ENCODE measurements around the gene SLC13A3.

SLC13A3 gene, protein sequence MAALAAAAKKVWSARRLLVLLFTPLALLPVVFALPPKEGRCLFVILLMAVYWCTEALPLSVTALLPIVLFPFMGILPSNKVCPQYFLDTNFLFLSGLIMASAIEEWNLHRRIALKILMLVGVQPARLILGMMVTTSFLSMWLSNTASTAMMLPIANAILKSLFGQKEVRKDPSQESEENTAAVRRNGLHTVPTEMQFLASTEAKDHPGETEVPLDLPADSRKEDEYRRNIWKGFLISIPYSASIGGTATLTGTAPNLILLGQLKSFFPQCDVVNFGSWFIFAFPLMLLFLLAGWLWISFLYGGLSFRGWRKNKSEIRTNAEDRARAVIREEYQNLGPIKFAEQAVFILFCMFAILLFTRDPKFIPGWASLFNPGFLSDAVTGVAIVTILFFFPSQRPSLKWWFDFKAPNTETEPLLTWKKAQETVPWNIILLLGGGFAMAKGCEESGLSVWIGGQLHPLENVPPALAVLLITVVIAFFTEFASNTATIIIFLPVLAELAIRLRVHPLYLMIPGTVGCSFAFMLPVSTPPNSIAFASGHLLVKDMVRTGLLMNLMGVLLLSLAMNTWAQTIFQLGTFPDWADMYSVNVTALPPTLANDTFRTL

GRCh38 chr20:46651091-46651962 is at the start of gene SLC13A3:
Gene SLC13A3 (minus strand): TSS chr20:46651459. CDS start chr20:46651421, 38 bp downstream.
- no peak for DNase-seq

DNA sequence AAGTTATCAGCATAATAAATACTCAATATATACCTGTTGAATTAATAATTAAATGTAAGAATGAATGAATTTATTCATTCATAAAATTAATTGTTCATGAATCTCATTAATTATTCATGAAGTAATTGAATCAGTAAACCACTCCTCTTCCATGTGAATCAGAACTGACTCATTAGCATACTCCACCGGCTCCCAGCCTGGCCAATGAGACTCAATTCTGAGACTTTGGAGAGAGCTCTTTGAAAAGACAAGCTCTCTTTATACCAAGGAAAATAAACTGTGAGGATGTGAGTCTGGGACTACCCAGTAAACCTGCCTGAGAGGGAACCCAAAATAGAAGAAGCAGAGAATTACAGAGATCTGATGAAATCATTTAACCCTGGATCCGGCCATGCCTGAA is 49.8 kb upstream of the SLC13A3 start:
- no peak for DNase-seq

- DNase-seq, result no peak
Measured at GRCh38 chr20:46700481-46700880, 49.2 kb upstream of the SLC13A3 start.

DNA sequence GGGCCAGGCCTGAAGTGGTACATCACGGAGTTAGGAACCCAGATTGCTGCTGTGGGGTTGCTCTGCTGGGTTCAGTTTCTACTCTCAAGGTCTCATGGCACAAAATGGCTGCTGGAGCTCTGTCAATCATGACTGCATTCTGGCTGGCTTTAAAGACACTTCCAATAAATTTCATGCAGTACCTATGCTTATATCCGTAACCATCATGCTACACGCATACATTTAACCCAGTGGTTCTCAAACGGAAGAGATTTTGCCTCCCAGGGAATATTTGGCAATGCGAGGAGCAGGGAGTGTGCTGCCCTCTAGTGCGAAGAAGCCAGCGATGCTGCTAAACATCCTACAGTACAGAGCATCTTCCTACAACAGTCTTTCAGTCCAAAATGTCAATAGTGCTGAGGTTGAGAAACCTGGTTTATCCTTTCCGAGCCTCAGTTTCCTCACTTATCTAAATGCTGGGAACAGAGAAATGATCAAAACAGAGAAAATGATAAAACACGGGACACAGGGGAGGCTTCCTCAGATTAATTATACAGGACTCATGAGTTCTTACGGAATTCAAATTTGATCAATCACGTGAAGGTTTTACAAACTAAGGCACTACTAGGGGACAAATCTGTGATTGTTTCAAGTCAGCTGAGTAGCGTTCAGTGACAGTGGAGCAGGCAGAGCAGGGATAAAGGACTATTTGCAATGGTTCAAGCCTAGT is 48.5 kb upstream of the SLC13A3 start:
- DNase-seq, result peak; percentile 33

- DNase-seq, result no peak
Measured at GRCh38 chr20:46698788-46699187, 47.5 kb upstream of the SLC13A3 start.

- no peak for DNase-seq
Measured at GRCh38 chr20:46696791-46697279, 45.6 kb upstream of the SLC13A3 start.

GRCh38 chr20:46695892-46696291 is 44.6 kb upstream of the SLC13A3 start:
- DNase-seq, result no peak

- DNase-seq, result peak; percentile 20
Measured at GRCh38 chr20:46694484-46694883, 43.2 kb upstream of the SLC13A3 start.

- DNase-seq, result no peak
Measured at GRCh38 chr20:46691196-46691595, 39.9 kb upstream of the SLC13A3 start.

DNA sequence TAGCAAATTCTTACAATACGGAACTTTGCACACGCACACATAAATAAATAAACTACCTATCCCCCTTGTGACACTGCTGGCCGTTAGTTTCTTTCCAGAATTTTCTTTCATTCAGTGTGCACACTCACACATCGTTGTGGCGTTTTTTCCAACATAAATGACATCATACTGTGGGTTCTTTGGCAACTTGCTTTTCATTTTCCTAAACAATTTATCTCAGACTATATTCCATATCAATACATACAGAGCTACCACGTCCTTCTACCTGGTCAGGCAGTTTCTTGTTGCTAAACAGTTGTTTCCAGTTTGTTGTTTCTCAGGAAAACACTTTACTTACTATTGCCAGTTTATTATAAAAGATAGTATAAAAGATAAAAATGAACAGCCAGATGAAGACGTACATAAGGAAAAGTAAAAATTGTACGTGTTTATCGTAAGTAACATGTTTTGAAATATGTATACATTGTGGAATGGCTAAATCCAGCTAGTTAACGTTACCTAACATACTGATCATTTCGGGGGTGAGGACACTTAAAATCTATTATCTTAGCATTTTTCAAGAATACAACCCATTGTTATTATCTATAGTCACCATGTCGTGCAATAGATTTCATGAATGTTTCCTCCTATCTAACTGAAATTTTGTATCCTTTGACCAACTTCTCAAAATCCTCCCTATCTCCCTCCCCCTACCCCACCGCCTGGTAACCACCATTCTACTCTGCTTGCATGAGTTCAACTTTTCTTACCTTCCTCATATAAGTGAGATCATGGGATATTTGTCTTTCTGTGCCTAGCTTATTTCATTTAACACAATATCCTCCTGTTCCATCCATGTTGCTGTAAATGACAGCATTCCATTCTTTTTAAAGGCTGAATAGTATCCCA is 39.2 kb upstream of the SLC13A3 start:
- no peak for DNase-seq

GRCh38 chr20:46689754-46690085 is 38.5 kb upstream of the SLC13A3 start:
- no peak for DNase-seq

GRCh38 chr20:46689082-46689753 is 38.0 kb upstream of the SLC13A3 start, which contains the start of gene TP53RK:
Gene TP53RK (minus strand): TSS chr20:46689444. CDS start chr20:46689414, 30 bp downstream.
- peak; percentile 99 for DNase-seq

DNA sequence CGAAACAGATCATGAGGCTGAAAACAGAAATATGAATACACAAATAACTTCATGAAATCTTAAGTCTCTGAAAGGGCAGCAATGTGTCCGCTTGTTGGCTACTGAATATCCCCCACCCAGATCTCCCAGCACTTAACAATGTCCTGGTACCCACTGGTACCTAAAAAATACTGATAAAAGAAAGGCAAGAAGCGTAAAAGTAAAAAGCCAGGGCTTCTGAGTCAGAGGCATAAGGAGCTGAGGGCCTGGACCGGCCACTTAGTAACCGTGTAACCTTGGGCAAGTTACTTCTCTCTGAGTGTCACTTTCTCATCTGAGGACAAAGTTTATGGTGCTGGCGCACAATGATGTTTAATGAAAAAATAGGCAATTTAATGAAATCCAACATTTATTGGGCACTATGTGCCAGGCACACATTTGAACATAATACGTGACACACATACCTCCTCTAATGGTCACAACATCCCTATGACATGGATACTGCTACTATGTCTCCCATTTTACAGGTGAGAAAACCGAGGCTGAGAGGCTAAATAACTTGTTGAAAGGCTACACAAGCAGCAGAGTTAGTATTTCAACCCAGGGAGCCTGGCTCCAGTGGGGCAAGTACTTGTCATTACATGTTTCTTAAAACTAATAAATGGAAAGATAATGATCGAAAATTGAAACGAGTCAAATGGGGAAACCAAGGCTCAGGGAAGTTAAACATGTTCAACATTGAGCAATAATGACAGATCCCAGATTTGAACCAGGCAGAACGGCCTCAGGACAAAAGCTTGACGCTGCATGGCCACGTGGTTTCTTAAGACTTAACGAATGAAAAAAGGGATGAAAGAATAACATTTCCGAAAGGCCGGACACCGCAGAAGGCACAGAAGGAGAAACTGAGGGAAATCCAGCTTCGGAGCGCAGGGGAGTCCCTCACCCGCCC is 37.2 kb upstream of the SLC13A3 start:
- no peak for DNase-seq

- no peak for DNase-seq
Measured at GRCh38 chr20:46683939-46684750, 32.9 kb upstream of the SLC13A3 start.

DNA sequence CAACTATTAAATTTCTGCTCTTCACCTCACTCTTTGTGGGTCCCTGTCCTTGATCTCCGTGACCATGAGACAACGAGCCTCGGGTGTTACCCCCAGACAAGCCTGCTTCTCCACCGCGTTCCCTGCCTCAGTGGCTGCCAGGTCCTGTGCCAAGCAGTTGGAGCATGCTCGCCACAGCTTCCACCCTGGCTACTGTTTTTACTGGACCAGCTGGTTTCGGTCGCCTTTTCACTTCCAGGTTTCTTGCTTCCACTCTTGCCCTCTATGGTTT is 32.3 kb upstream of the SLC13A3 start:
- no peak for DNase-seq

GRCh38 chr20:46683011-46683667 is 31.9 kb upstream of the SLC13A3 start:
- DNase-seq, result no peak

DNA sequence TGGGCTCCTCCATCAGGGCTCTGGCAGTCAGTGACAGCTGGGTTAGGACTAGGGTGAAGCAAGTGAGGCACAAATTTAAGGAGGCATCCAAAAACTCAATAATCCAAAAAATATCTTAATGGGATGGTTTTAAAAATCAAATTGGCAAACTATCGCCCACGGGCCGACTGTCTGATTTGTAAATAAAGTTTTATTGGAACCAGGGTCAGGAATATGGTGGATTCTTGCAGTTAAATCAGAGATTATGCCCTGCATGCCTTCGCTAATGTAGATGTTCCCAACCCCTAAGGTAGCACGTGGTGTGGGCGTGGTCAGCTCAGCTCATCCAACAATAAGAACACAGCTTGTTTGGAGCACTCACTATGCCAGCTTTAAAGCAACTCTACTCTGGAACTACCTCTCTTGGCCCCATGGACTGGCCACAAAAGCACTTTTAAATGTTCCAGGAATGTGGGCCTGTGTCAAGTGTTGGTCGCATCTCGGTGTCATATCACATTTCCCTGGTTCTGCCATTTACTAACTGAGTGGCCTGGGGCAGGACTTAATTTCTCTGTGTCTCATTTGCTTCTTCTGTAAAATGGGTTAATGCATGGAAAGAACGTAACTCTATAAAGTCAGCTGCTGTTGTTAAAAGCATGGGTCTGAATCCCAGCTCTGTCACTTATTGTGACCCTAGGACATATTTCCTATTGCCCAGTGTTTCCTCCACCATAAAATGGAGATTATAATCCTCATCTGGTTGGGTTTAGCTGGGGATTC is 31.0 kb upstream of the SLC13A3 start:
- DNase-seq, result no peak

All from activated CD4-positive, alpha-beta T cell treated with anti-CD3 and anti-CD28 coated beads, Interleukin-2, Interleukin-6, amounts not matched to agents 100 ng/mL and 50 ng/mL, durations not matched to agents 16 hours and 8 hours (primary cell).